NCI-H2227 (cell line): Measurements from ENCODE around the gene TTLL8.

Source experiments
- DNase-seq: peaks from one replicate; lab custom pipeline; 2025; ENCODE audit not compliant: unreplicated experiment; lab: John Stamatoyannopoulos, UW

The TTLL8 gene

DNA sequence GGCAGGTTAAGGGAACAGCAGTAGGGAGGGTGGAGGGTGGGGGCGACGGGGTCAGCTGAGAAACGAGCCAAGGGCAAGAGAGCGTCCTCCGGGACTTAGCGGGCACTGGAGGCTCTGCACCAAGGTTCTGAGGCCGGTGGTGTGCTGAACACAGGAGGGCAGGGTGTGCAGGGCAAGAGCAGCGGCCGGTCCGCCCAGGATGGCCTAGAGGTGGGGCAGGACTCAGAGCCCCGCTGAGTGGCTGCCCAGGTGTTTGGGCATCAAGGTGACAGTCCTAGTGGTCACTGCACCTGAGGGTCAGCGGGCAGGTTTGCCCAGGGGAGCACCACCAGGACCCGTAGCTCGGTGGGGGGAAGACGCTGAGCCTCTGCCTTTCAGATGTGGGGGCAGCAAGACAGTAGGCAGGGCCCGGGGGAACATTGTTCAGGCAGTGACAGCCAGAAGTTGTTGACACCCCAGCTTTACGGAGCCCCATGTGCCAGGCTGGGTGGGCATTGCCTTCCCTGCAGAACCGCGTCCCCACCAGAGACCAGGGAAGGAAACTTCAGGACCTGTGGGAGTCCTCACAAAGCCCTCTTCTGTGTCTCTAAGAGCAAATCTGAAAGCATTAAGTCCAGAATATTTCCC is 4.5 kb upstream of the TTLL8 start:
- DNase-seq: no peak

DNA sequence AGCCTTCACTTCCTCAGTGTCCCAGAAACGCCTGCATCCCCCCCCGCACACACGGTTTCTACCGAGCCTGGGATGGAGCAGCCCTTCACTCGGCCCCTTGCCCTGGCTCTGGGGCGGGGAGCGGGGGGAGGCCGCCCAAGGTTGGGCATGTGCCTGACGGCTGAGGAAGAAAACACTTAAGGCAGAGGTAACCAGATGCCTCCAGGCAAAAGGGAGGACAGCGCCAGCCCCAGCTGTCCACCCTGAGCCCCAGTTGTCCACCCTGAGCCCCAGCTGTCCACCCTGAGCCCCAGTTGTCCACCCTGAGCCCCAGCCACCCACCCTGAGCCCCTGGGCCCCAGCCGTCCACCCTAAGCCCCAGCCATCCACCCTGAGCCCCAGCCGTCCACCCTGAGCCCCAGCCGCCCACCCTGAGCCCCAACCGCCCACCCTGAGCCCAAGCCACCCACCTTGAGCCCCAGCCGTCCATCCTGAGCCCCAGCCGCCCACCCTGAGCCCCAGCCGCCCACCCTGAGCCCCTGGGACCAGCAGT is 3.8 kb upstream of the TTLL8 start:
- DNase-seq: no peak

DNA sequence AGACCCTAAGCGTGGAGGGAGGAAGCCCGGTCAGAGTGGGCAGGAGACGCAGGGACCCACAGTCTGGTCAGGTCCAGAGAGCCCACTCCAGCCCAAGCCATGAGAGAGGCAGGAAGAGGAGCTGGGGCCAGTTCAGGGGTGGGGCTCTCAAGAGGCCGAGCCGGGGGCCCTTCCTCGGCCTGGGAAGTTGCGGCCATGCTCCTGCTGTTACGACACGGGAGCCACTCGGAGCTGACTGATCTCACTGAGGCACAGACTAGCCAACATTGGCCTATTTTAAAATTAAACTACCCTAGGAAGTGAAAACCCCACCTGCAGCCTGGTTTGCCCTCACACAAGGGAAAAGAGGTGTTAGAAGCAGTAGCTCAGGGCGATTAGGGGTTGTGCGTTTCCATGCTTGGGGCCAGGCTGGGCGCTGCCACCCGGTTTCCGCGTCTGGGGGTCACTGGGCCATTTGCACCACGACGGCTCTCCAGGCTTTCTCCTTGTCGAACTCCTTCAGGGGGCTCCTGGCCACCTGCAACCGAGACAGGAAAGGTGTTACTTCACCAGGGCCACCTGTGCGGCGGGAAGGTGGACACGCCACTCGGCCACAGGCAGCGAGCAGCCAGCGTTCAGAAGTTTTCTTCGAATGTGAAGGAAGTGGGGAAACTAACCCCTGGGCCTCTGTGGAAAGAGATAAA is 3.2 kb upstream of the TTLL8 start:
- DNase-seq: no peak

DNA sequence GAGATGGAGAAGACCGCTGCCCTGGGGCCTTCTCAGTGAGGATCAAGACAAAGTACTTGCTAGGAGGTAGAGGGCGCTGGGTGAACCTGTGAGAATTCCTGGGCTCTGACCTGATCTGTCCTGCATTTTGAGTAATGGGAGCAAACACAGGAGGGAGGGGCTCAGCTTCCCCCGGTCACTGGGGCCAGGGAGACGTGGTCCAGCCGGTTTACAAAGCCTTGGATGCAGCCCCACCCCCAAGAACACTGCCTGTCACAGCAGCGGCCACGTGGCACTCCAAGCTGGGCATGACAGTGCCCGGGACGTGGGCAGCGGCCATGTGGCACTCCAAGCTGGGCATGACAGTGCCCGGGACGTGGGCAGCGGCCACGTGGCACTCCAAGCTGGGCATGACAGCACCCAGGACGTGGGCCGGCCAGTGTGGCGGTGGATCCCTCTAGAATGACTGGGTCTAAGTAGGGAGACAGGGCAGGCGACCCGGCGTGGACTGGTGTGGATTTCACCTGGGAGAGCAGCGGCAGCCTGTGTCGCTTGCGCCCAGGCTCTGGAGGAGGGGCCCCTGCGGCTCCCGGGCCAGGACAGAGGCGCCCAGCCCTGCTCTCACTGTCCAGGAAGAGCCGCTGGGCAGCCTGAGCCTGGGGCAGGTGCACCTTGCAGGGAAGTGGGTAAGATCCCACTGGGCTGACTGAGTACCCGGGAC is 2.5 kb upstream of the TTLL8 start:
- DNase-seq: no peak

DNA sequence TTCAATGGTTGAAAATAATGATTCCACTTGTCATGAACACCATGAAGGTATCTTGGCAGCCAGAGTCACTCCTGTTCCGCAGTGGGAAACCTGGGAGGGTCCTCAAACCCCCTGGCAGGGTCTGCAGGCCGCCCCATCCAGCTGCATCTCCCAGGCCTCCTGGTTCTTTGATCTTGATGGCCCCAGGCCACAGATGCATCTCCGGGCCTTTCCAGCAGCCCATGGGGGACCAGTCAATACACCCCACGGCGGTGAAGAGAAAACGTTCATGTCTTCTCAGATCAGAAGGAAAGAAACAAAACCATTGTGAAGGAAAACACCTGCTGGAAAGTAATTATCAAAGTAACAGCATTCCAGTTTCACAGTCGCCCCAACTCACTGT is 1.8 kb upstream of the TTLL8 start:
- DNase-seq: no peak

DNA sequence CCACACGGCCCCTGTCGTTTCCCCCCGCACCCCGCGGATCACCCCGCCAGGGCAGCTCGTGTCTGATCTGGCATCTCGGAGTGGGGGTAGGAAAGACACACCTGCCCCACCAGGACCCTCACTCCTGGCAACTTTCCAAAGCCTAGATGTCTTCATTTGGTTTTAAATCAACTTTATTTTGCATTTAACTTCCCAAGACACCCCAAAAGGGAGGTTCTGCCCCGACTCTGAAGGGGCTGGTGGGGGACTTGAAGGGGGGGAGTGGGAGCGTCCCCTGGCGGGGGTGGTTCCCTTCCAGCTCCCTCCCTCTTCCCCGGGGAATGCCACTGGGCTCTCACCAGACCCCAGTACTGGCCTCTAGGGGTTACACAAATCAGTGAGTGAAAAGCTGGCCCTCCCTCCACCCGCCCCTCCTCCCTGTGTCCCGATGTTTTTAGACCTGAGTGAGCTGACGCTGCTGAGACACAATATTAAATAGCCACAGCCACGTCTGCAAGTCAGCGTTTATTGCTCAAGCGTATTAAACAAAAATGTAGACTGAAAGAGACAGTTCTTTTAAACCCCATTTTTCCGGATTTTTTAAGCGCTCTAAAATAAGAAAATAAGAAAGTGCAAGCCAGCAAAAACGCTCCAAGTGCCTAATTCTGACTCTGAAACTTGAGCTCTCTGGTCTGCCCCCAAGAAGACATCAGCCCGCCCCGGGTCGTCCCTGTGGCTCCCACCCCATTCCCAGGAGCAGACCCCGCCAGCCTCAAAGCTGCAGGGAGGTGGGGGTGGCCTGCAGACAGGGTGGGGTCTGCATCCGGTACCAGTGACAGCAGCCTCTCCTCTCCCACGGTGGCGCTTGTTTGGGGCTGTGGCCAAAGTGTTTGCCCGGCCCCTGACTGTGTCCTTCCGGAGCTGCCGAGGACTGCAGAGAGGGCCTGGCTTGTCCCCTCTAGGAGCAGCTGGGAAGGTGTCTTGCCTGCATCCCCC is 1.1 kb upstream of the TTLL8 start:
- DNase-seq: peak; percentile 45

DNA sequence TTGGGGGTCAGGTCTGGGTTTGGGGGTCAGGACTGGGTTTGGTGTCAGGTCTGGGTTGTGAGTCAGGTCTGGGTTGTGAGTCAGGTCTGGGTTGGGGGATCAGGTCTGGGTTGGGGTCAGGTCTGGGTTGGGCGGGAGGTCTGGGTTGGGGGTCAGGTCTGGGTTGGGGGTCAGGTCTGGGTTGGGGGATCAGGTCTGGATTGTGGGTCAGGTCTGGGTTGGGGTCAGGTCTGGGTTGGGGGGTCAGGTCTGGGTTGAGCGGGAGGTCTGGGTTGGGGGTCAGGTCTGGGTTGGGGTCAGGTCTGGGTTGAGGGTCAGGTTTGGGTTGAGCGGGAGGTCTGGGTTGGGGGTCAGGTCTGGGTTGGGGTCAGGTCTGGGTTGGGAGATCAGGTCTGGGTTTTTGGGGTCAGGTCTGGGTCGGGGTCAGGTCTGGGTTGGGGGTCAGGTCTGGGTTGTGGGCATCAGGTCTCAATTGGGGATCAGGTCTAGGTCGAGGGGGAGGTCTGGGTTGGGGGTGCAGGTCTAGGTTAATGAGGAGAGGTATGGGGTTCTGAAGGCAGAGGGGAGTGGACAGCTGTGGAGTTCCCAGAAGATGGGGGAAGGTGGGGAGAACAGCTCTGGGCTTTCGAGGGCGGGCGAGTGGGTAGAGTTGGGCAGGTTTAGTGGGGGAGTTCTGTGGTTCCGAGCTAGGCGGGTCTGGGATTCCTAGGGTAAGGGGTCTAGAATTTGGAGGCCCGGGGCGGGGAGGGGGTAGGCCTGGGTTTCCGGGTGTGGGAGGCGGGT is 629 bp downstream of the TTLL8 start:
- DNase-seq: no peak

DNA sequence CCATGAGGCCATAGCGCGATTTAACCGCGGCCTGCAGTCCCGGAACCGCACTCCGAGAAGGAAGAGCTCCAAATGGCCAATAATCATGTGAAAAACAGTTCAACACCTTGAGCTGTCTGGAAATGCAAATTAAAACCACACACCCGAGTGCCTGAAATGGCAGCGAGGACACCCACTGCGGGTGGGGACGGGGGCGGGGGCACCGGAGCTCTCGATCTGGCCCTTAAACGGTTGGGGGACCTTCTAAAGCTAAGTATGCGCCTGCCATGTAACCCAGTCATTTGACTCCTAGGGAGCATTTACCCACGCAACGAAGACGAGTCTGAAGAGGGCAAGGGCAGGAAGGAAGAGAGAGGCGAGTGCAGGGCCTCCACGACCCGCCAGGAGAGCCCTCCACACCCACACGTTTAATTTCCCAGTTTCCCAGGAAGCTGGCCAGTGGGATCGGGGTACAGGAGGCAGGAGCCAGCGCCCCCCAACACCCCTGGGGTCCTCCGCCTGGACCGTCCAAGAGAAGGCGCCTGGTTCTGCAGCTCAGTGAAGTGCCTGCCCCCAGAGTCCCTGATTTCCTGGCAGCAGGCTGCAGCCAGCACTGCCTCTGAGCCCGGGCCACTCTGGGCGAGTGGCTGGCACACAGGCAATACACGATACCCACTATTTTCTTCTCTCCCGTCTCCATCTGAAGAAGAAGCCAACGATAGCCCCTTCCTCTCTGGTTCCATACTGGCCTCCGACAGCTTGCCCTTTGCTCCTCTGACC is 1.7 kb downstream of the TTLL8 start:
- no peak for DNase-seq

DNA sequence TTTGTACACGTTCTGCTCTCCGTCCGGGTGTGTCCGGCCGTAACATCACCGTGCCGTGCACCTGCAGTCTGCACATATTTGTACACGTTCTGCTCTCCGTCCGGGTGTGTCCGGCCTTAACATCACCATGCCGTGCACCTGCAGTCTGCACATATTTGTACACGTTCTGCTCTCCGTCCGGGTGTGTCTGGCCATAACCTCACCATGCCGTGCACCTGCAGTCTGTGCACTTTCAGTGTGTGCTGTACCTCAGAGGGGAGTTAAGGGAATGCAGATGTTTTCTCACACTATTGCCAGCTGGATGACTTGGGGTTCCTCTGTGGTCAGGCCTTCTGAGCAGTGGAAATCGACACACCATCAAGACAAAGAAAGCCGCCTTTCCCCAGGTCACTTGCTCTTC is 4.2 kb downstream of the TTLL8 start:
- no peak for DNase-seq

DNA sequence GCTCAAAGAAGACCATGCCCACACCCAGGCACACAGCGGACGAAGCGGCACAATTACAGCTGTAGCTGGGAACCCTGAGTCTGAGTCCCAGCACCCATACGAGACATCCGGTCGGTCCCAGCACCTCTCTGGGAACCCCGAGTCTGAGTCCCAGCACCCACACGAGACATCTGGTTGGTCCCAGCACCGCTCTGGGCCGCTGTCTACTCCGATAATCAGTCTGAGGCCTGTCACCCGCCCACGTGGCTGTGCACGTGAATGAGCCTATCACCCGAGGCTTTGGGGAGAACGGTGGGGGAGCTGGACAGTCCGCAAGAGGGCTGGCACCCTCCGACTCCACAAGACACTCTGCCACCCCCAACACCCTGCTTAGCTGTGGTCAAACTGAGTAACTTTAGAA is 6.2 kb downstream of the TTLL8 start:
- DNase-seq: no peak

DNA sequence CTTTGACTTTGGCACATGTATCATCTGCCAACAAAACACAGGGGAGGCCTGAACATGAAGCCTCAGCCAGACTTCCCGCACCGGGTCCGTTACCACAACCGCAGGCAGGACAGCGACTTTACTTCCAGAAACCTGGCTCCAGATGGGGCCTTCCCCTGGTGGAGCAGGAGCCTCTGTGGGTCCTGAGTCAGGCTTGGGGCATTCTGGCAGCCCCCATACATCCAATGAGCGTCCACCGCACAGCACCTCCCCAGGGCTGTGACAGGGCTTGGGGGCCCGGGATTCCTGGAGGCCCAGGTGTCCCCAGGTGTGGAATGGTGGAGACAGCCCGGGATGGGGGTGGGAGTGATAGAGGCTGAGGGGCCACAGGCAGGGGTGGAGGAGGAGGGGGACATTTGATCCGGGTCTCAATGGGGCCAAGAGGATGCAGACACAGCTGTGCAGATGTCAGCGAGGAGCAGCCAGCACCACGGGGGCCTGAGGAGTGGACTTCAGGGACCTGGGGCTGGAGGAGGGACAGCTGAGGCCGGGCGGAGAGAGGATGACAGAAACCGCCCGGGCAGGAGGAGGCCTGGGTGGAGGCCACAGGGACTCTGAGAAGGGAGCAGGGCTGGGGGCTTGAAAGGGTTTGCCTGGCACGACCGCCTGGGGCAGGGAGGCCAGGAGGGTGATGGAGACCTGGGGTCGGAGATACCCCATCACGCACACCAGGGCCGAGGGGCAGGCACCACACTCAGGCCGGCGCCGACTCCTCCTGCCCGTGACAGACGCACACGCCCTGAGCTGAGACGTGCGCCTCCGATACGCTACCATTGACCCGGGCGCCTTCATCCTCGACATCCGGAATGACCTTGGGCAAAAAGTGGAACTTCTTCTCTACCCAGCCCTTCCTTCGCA is 8.6 kb downstream of the TTLL8 start:
- no peak for DNase-seq

DNA sequence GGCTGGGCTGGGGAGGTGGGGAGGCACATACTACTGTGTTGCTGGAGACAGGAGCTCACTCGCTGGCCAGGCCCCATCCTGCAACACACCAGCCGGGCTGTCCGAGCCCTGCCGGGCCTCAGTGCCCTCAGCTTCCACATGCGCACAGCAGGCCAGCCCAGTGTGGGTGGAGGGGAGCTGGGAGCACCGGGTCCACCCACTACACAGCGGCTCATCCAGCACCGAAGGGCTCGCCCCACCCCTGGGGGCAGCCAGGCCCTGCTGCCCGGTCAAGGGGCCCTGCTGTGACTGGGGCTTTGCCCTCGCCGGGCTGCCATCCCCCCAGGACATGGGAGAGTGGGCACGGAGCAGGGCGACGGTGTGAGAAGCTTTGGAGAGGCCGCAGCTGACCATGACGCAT is 9.3 kb downstream of the TTLL8 start:
- DNase-seq: no peak

DNA sequence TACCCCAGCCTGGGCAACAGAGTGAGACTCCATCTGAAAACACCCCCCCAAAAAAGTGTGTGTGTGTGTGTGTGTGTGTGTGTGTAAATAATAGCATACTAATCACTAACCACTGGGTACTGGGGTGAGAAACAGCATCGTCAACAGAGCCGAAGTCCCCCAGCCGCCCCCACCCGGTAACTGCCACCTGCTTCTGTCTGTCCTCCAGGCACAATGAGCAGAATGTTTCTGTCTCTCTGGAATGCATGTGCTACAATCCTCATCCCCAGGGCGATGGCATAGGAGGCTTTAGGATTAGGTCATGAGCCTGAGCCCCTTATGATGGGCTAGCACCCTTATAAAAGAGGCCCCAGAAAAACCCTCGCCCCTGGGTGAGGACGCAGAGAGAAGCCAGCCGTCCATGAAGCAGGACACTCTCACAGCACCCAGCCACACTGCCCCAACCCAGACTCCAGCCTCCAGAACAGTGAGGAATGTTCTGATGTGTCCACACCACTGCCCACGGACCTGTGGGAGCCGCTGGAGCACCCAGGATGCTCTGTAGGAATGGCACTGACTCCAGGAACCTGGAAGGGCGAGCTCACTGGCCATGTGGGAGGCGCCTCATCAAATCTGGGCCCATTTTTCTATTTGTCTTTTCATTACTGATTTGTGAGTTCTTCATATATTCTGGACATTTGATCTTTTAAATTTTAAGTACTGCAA is 9.9 kb downstream of the TTLL8 start:
- no peak for DNase-seq

DNA sequence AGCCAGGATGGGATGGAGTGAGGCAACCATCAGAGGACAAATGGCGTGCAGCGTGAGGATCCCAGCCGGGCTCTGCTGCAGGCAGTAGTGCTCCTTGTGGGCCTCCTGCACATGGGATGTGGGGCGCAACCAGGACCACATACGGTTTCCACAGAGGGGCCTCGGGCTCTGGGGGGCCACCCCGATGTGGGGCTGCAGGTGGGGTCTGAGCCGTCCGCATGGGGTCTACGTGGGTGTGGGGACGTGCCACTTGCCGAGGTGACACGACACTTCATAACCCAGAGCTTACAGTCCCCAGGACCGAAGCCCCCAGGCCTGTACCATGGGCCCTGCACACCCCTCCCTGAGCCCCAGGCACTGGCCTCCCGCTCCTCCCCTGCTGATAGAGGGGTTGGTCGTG is 10.8 kb downstream of the TTLL8 start:
- no peak for DNase-seq

DNA sequence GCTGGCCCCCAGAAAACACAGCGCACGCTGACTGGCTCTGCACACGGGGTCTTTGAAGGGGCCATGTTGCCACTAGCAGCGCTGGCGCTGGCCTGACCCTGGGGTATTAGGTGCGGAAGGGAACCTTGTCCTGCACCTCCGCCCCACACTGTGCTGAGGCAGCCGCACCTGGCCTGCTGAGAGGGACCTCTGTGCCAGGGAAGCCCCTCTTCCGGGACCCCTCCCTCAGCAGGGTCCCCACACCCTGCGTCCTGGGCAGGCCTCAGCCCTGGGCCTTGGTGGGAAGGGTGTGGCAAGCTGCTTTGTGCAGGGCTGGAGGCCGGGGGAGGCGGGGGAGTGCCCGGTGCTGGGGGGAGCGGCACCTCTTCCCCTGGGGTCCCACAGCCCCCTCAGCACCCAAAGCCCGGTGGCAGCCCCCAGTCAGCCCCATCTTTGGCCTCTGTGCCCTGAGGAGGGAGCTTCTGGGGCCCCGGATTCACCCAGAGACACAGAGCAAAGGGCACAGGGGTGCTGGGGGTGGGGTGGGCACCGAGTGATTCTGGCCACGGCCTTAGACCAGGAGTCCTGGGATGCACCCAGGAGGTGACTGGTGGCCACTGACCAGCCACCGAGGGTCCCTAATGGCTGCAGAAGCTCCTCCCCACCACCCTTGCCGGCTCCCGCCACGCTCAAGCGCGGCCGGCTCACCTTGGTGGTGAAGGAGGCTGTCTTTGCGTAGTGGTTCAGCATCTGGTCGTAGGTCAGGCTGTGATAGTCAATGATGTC is 11.4 kb downstream of the TTLL8 start:
- no peak for DNase-seq

DNA sequence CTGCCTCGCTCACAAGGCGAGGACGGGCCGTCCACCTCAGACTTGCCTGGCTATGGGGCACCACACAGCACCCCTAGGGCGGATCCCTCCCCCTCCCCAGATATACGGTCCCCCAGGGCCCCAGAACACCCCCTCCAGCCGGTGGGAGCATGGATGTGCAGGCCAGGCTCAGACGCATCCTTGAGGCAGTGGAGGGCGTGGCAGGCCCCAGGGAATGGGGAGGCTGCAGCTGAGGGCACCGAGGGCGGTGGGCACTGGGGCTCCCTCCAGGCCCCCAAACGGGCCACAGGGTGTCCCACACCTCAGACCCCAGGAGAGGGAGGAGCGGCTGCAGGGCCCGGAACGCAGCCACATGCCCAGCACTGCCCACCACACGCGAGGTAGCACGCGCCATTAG is 12.1 kb downstream of the TTLL8 start:
- DNase-seq: no peak
